ENCODE results near the gene PON3. TPM values are rescaled to one million over a fixed set of nuclear protein-coding genes. Genes with fewer than 3 reads are reported as not detected.

PON3 gene
- total and polyA plus RNA-seq, 2 of the 13 experiments (the other 11 are each of a cell fraction or from before 2014, with no cell fraction given): 23.6 to 37.8 TPM

GRCh38 chr7:95430864-95431263 is 34.7 kb upstream of the PON3 start (continued):
- TF ChIP-seq AHDC1 (CRISPR knock-in tag; IDR thresholded peaks at IDR 0.05; ENCODE audit: borderline replicate concordance): peak; percentile 73; the same call in 1 of the 2 replicates
- no peak for TF ChIP-seq TP53 (CRISPR knock-in tag; conservative IDR thresholded peaks at IDR 0.05)
- peak; percentile 37 for TF ChIP-seq TCF7 (IDR thresholded peaks at IDR 0.05; ENCODE audit: low read depth)
- TF ChIP-seq REPIN1 (CRISPR knock-in tag; IDR thresholded peaks at IDR 0.05; ENCODE audit: borderline replicate concordance, low read depth): peak; percentile 88; the same call in 1 of the 2 replicates
- 0 out of 2 replicates have a peak, but pooled peaks have one; percentile 46 for TF ChIP-seq JUN (CRISPR knock-in tag; IDR thresholded peaks at IDR 0.05)
- TF ChIP-seq ZNF280D (CRISPR knock-in tag; IDR thresholded peaks at IDR 0.05): 0 out of 2 replicates have a peak, but pooled peaks have one; percentile 34
- TF ChIP-seq SKI (IDR thresholded peaks at IDR 0.05; ENCODE audit: partially characterized antibody): no peak
- peak; percentile 55 for TF ChIP-seq THAP11 (CRISPR knock-in tag; IDR thresholded peaks at IDR 0.05)
- no peak for TF ChIP-seq ZHX1 (CRISPR knock-in tag; IDR thresholded peaks at IDR 0.05; ENCODE audit: low read depth)
- TF ChIP-seq ZEB1 (IDR thresholded peaks at IDR 0.05; ENCODE audit: insufficient replicate concordance, low read depth): no peak
- no peak for TF ChIP-seq EEA1 (CRISPR knock-in tag; IDR thresholded peaks at IDR 0.05; ENCODE audit: borderline replicate concordance)
- TF ChIP-seq IKZF5 (CRISPR knock-in tag; IDR thresholded peaks at IDR 0.05): peak; percentile 56; the same call in 1 of the 2 replicates
- TF ChIP-seq BRD4 (CRISPR knock-in tag; IDR thresholded peaks at IDR 0.05): no peak
- no peak for TF ChIP-seq SIN3B (IDR thresholded peaks at IDR 0.05; ENCODE audit: low read length)
- TF ChIP-seq KAT8 (CRISPR knock-in tag; IDR thresholded peaks at IDR 0.05): peak; percentile 32; the same call in 1 of the 2 replicates
- TF ChIP-seq ZC3H13 (CRISPR knock-in tag; IDR thresholded peaks at IDR 0.05): no peak
- peak; percentile 71 for TF ChIP-seq HDAC2 (CRISPR knock-in tag; IDR thresholded peaks at IDR 0.05)

Measured in HepG2 (cell line).